ENCODE data around the gene ZBTB2. TPM values are rescaled to one million over a fixed set of nuclear protein-coding genes. Genes with fewer than 3 reads are reported as not detected.
A peak's percentile ranks its signal among the peaks of the same experiment; 100 is the strongest.

The ZBTB2 gene
- total RNA-seq, 1 donor from 2014 or later, result 13.0 TPM

DNA sequence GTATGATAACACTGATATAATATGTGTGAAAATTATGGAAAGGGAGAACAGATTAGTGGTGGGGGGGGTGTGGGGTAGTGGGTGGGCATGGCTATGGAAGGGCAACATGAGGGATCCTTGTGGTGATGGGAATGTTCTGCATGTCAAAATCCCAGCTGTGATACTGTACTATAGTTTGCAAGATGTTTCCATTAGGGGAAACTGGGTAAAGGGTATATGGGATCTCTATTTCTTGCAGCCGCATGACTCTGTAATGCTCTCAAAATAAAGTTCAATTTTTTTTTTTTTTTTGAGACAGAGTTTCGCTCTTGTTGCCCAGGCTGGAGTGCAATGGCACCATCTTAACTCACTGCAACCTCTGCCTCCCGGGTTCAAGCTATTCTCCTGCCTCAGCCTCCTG is 14.3 kb downstream of the ZBTB2 start:
- no peak overlapping the region for H3K27ac ChIP-seq
- H3K9me3 ChIP-seq, result no peaks in the 10 kb centered on the region
- no peak overlapping the region for H3K4me3 ChIP-seq
- H3K4me1 ChIP-seq, result peaks cover 13% of the 10 kb centered on the region
- DNase-seq, result no peak
- no peak for TF ChIP-seq CTCF (IDR thresholded peaks at IDR 0.05)
- H3K36me3 ChIP-seq, result peaks cover 3% of the 10 kb centered on the region
- intact Hi-C loops (cut with DNase I), result no loop called here
- ATAC-seq, result no peak
- no peaks in the 10 kb centered on the region for H3K27me3 ChIP-seq

GRCh38 chr6:151376440-151376839 is 14.9 kb downstream of the ZBTB2 start:
- H3K36me3 ChIP-seq, result peaks cover 10% of the 10 kb centered on the region
- H3K9me3 ChIP-seq, result no peaks in the 10 kb centered on the region
- peaks cover 13% of the 10 kb centered on the region for H3K4me1 ChIP-seq
- DNase-seq (no peak), ATAC-seq (no peak)
- no peak overlapping the region for H3K4me3 ChIP-seq
- no peaks in the 10 kb centered on the region for H3K27me3 ChIP-seq
- intact Hi-C loops (cut with DNase I), result no loop called here
- H3K27ac ChIP-seq, result no peak overlapping the region
- TF ChIP-seq CTCF (IDR thresholded peaks at IDR 0.05), result no peak

- ATAC-seq, result no peak
- intact Hi-C loops (cut with DNase I), result no loop called here
These were observed 15.5 kb downstream of the ZBTB2 start for GRCh38 chr6:151375833-151376232.

GRCh38 chr6:151374036-151374683 is 17.2 kb downstream of the ZBTB2 start:
- intact Hi-C loops (cut with DNase I), result no loop called here
- peak; percentile 74 for ATAC-seq
- H3K27ac ChIP-seq, result no peak overlapping the region

More at GRCh38 chr6:151375833-151376232, 15.5 kb downstream of the ZBTB2 start:
- Histone ChIP-seq H3K36me3 (peaks cover 16% of the 10 kb centered on the region), H3K27me3 (no peaks in the 10 kb centered on the region), H3K9me3 (no peaks in the 10 kb centered on the region), H3K4me3 (no peak overlapping the region), H3K4me1 (peaks cover 13% of the 10 kb centered on the region), H3K27ac (no peak overlapping the region)
- no peak for DNase-seq
- no peak for TF ChIP-seq CTCF (IDR thresholded peaks at IDR 0.05)

GRCh38 chr6:151372164-151372563 is 19.2 kb downstream of the ZBTB2 start:
- Histone ChIP-seq H3K27ac (no peak overlapping the region), H3K9me3 (no peaks in the 10 kb centered on the region), H3K4me1 (peaks cover 5% of the 10 kb centered on the region), H3K4me3 (no peak overlapping the region), H3K27me3 (no peaks in the 10 kb centered on the region), H3K36me3 (peaks cover 20% of the 10 kb centered on the region)
- intact Hi-C loops (cut with DNase I), result no loop called here
- TF ChIP-seq CTCF (IDR thresholded peaks at IDR 0.05), result no peak
- no peak for DNase-seq
- ATAC-seq, result no peak

More at GRCh38 chr6:151374036-151374683, 17.2 kb downstream of the ZBTB2 start:
- no peak for TF ChIP-seq CTCF (IDR thresholded peaks at IDR 0.05)
- Histone ChIP-seq H3K9me3 (no peaks in the 10 kb centered on the region), H3K27me3 (no peaks in the 10 kb centered on the region), H3K36me3 (peaks cover 20% of the 10 kb centered on the region), H3K4me1 (peaks cover 5% of the 10 kb centered on the region), H3K4me3 (no peak overlapping the region)
- DNase-seq, result no peak

Measured in upper lobe of right lung (tissue), 1 donor.